ENCODE data around the gene IRX6.
A peak's percentile ranks its signal among the peaks of the same experiment; 100 is the strongest.

IRX6 gene

GRCh38 chr16:55367866-55368603, 44.0 kb downstream of the IRX6 start:
- DNase-seq = no peak

GRCh38 chr16:55369151-55369550, 45.1 kb downstream of the IRX6 start:
- no peak for DNase-seq

- peak; percentile 82 for DNase-seq
Measured at GRCh38 chr16:55370762-55371482, 46.9 kb downstream of the IRX6 start.

GRCh38 chr16:55372792-55373488, 48.9 kb downstream of the IRX6 start:
- no peak for DNase-seq

GRCh38 chr16:55373489-55373832, 49.5 kb downstream of the IRX6 start:
- DNase-seq = no peak

- no peak for DNase-seq
Measured at GRCh38 chr16:55376045-55376444, 52.0 kb downstream of the IRX6 start.

GRCh38 chr16:55376567-55377167, 52.7 kb downstream of the IRX6 start:
- no peak for DNase-seq

- no peak for DNase-seq
Measured at GRCh38 chr16:55377840-55378239, 53.8 kb downstream of the IRX6 start.

- no peak for DNase-seq
Measured at GRCh38 chr16:55378616-55379015, 54.6 kb downstream of the IRX6 start.

GRCh38 chr16:55379371-55379770, 55.4 kb downstream of the IRX6 start:
- peak; percentile 45 for DNase-seq

- DNase-seq = no peak
Measured at GRCh38 chr16:55379876-55380390, 55.9 kb downstream of the IRX6 start.
